ENCODE results near the gene SCAND1.
"Not testable (repeated sequence)": the region's sequence is repeated elsewhere in the genome, so short reads cannot be mapped to it uniquely, and the experiment has no call there.

The SCAND1 gene

DNA sequence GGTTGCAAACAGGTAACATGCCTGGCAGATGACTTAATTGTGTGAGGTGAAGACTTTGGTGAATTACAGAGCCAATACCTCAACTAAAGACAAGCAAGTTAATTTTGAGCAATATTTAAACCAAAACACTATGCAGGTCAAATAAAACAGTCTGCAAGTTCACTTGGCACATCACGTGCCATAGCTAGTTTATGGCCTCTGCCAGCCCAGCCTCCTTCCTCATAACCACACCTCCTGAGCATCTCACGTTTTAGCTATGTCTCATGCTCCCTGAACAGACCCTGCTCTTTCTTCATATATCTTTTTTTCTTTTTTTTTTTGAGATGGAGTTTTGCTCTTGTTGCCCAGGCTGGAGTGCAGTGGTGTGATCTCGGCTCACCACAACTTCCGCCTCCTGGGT is 9.6 kb upstream of the SCAND1 start:
- no peak for DNase-seq (ENCODE audit: low read depth in 2 of 3, low spot score in 2 of 3)

DNA sequence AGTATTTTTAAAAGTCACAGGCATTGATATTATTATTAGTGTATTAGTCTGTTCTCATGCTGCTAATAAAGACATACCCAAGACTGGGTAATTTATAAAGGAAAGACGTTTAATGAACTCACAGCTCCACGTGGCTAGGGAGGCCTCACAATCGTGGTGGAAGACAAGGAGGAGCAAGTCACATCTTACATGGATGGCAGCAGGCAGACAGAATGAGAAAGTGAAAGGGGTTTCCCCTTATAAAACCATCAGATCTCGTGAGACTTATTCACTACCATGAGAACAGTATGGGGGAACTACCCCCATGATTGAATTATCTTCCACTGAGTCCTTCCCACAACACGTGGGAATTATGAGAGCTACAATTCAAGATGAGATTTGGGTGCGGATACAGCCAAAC is 5.0 kb upstream of the SCAND1 start:
- not testable (repeated sequence) for DNase-seq (ENCODE audit: low read depth in 2 of 3, low spot score in 2 of 3)

DNA sequence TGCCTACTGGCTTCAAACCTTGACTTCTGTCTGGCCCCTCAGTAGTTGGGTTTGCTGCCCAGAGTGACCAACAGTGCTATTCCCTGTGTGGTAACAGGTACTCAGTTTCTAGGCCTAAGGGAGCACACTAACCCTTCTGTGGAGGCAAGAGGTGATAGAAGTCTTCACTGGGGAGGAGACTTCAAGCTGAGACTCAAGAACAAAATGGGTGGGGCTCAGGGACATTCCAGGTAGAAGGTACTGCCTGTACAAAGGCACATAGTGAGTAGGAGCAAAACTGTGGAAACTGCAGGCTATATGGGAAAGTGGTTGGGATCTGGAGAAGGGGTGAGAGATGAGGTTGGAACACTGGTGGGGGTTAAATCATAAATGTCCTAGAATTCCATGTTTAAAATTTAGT is 2.3 kb upstream of the SCAND1 start:
- DNase-seq (ENCODE audit: low read depth in 2 of 3, low spot score in 2 of 3), result no peak

DNA sequence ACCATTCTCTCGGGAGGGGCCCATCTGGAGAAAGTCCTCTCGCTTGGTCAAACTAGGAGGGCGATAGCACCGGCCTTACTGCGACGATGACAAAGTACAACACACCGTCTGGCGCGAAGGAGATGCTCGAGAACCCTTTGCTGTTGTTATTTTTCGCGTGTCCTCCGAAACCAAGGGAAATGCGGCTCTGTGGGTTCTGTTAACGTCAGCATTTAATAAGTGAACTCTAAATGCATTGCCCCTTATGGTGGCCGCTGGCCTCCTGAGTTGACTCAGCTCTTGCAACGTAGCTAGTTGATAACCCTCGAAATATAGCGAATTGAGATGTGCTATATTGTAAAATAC is 577 bp upstream of the SCAND1 start:
- no peak for DNase-seq (ENCODE audit: low read depth in 2 of 3, low spot score in 2 of 3)

DNA sequence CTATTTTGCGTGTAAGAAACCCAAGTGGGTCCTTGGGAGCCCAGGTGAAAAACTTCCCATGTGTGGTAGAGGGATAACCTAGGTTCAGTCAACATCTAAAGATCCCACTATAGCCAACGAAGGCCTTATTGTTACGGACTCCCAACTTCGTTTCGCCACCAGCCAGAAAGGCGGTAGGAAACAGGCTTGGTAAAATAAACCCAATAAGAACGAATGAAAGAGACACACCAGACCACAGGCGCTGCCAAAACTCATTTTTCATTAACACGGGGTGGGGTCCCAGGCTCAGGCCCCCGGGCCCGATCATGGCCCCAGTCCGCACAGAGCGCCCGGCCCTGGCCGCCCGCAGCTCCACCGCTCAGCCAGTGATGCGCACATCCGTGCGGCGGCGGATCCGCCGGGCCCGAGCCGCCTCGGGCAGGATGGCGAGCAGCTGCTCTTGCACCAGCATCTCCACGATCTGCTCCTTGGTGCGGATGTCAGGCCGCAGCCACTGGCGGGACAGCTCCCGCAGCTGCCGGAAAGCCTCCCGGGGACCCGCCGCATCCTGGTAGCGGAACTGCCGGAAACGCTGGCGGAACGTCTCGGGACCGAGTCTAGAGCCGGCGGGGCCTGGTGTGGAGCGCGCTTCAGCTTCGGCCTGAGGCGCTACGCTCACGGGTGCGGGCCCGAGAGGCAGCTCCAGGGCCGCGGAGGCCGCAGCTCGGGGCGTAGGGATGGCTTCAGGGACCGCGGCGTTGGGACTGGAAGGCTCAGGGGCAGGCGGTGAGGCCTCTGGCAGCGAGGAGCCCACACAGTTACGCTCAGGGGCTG is 709 bp downstream of the SCAND1 start:
- DNase-seq (ENCODE audit: low read depth in 2 of 3, low spot score in 2 of 3), result peak; percentile 42 to 50 (median 45)

DNA sequence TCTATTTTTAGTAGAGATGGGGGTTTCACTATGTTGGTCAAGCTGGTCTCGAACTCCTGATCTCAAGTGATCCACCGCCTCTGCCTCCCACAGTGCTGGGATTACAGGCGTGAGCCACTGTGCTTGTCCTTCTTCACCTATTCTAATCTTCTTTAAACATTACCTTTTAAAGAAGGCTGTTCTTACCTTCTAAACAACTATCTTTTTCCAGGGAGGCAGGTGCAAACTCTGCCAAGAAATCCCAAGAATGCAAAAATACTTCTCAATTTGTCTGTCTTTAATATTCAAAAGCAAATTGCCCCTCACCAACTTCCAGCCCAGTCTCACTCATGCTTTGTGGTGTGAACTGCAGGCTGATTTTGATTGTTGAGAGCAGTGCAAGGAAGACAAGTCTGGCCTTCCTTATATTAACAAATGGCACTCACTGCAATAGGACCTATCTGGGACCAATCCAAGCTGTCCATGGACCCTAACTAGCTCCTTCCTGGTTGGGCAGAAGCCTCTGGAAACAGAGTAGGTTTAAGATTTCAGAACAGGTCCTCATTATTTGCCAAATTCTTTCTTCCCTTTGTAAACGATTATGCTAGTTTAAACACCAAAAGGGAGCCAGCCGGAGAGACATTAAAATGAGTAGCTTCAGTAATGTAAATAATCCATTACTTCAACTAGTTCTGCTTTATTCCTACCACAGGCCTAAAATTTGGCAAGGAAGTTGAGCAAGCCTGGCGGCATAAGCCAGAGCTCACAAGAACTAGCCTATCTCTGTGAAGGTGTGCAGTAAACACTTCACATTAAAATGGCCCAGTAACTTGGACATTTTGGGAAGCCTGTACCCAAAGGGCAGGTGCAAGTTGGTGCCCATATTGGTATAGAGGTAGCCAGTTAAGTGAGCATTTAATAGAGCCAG is 1.6 kb downstream of the SCAND1 start:
- DNase-seq (ENCODE audit: low read depth in 2 of 3, low spot score in 2 of 3), result no peak

DNA sequence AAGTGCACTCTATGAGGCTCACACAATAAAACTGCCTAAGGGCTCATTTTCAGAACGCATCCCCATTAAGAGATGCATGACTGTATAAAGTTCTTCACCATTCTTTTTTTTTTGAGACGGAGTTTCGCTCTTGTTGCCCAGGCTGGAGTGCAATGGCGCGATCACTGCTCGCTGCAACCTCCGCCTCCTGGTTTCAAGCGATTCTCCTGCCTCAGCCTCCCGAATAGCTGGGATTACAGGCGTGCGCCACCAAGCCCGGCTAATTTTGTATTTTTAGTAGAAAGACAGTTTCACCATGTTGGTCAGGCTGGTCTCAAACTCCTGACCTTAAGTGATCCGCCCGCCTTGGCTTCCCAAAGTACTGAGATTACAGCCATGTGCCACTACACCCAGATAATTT is 2.2 kb downstream of the SCAND1 start:
- DNase-seq (ENCODE audit: low read depth in 2 of 3, low spot score in 2 of 3), result not testable (repeated sequence)

DNA sequence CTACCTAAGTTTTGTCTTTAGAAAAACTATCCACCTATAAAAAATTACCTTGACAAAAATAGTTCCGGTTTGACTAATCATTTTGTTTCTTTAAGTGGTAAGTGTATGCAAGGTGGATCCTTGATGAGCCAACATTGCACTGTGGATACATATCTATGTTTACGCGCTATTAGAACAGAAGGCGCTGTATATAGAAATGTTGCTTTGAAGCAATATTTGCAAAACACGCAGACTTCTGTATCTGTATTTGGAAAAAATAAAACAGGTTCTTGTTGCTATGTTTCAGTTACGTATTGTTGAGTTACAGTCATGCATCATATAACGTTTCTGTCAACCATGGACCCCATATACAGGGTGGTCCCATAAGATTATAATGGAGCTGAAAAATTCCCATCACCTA is 4.2 kb downstream of the SCAND1 start:
- DNase-seq (ENCODE audit: low read depth in 2 of 3, low spot score in 2 of 3), result no peak

DNA sequence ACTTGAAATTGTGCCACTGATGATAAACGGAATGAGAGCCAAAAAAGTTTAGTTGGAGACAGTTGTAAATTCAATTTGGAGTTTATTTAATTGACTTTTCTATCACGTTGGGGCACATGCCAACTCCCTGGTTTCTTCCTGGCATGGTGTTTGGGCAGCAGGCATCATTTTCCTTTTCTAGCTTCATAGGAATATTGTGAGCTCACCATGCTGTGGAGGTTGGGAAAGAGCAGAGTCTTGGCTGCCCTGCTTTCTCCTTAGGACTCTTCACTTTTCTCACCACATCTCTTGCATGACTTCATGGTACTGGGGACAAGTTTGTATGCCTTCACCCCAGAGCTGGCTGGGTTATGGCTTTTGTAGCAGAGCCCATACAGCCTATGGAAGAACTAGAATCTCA is 6.4 kb downstream of the SCAND1 start:
- DNase-seq (ENCODE audit: low read depth in 2 of 3, low spot score in 2 of 3), result no peak

DNA sequence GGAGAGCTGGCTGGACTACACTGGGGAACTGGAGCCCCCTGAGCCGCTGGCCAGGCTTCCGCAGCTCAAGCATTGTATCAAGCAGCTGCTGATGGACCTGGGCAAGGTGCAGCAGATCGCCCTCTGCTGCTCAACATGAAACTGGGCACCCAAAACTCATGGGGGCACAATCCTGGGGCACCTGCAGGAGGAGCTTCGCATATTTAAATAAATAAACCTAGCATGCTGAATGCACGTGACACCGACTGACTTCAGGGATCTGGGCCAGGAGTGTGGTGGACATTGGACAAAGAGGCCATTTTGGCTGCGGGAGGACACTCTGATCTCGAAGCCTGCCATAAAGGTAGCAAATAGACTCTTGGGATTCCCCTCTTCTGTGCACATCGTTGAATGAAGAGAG is 6.8 kb downstream of the SCAND1 start:
- no peak for DNase-seq (ENCODE audit: low read depth in 2 of 3, low spot score in 2 of 3)

DNA sequence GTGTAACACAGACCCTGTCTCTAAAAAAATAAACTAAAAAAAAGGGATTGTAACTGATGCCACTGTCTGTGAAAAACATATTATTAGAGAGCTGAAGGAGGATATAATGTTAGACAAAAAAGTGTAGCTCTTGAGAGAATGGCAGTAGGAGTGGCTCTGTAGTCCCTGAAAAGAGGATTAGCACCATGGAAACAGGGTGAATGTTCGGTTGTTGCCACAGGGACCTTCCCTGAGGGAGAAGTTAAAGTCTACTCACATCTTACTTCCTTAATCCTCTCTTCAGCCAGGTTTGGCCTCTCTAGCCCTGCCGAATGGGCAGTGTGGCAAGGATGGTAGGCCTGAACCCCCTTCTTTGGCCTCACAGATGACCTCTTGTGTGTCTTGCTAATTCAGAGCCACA is 12.1 kb downstream of the SCAND1 start:
- no peak for DNase-seq (ENCODE audit: low read depth in 2 of 3, low spot score in 2 of 3)

DNA sequence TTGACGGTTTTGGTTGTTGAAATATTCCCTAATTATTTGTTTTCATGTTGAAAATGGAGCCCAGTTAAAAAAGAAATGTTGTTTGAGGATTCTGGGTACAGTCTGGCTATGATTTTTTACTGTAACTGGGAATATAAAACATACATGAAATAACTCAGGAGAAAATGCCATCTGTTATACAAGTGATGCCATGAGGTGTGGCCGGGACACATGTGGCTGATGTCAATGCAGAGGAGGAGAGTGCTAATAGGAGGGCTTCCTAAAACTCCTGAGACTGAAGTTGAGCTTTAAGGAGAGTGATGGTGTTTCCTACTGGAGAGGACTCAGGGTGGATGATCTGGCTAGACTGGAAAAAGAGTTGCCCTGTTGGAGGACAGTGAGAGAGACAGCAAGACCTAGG is 12.7 kb downstream of the SCAND1 start:
- DNase-seq (ENCODE audit: low read depth in 2 of 3, low spot score in 2 of 3), result no peak

DNA sequence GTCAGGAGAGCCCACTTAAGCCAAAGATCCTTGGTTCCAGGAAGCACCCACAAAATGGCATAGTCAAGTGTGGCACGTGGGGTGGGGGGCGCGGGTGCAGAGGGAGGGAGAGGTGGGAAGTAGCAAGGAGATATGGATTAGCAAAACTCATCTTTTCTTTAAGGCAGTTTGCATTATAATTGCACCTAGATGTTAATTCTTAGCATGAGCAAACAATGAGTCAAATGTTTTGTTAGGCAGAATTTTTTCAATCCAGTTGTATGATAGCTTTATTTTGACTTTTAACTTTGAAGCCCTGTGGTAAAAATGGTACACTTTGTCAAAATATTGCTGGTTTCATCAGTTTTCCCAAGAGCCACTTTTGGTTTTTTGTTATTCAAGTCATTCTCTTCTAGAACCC is 15.0 kb downstream of the SCAND1 start:
- no peak for DNase-seq (ENCODE audit: low read depth in 2 of 3, low spot score in 2 of 3)

DNA sequence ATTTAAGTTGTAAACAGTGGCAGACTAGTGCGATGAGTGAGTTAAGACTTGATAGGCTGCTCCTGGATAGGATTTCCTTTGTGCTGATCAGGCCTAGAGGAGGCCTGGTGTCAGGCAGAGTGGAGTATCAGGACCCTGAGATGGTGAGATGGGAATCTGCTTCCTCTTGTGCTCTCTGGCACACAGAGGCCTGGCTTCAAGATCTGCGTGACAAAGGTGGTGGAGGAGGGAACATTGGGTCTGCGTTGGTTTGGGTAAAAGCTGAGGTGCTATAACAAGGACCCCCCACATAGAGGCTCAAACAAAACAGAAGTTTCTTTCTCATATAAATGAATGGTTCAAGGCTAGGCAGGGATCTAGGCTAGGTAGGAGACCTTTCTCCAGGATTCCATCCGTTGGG is 20.3 kb downstream of the SCAND1 start:
- DNase-seq (ENCODE audit: low read depth in 2 of 3, low spot score in 2 of 3), result no peak

DNA sequence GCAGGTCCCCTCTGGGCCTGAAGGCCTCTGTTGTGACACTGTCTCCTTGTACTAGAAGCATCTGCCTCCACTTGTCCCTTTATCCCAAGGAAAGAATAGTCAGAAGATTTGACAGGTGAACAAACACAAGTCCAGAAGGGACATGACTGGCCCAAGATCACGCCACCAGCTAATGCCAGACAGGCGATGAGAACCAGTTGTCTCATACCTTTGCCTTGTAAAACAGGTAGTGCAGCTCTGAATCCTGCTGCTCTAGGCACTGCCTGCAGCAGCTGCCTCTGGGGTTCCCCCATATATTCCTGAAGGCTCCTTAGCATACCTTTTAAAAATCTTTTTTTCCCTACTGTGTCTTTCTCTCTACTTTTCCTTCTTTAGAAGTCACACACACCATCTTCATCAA is 25.0 kb downstream of the SCAND1 start:
- no peak for DNase-seq (ENCODE audit: low read depth in 2 of 3, low spot score in 2 of 3)

DNA sequence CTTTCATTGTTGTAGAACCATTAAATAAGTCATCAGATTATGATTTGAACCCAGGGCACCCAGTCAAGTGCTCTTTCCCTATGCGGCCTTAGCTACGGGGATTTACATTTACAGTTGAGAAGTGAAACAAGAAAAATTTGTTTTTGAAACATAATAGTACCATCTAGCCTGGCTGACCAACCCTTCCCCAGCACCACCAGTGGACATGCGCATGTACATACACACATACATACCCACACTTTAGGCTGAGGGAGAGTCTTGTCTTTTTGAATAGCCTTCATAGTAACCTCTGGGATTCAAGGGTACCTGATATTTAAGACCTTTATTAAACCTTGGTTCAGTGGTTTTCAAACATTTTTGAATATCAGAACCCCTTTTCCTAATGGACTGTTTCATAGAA is 33.8 kb downstream of the SCAND1 start:
- DNase-seq (ENCODE audit: low read depth in 2 of 3, low spot score in 2 of 3), result no peak

DNA sequence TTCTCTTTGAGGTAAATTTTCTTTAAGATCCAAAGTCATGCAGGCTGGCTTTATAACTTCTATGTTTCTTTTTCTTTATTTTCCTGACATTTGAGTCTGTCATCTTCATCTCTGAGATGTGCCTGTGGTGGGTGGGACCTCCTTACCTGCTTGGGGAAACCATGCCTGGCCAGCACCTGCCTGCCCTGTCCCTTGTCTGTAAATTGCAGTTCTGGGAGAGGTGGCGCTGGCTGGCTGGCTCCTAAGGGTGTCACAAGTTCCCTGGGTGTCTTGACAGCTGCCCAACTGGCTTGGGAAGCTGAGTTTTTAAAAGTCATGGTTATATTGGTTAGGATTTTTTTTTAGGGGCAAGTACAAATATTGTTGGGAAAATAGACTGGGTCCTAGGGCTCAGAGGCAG is 36.3 kb downstream of the SCAND1 start:
- no peak for DNase-seq (ENCODE audit: low read depth in 2 of 3, low spot score in 2 of 3)

DNA sequence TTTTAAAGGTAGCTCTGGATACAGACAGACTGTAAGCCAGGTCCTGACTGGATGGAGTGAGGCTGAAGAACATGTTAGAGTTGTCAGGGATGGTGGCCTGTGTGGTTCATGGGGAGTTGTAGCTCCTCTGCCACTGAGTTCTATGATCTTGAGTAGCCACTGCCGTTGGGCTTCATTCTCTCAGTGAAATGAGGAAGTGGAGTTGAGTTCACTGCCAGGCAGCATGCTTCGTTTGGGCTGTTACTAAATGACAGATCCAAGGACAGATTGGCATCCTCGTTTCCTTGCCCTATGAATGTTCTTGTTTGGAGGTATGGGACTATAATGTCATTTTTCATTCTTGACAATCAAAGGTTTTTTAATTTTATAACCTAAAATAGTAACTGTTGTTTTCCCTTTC is 37.2 kb downstream of the SCAND1 start:
- no peak for DNase-seq (ENCODE audit: low read depth in 2 of 3, low spot score in 2 of 3)

DNA sequence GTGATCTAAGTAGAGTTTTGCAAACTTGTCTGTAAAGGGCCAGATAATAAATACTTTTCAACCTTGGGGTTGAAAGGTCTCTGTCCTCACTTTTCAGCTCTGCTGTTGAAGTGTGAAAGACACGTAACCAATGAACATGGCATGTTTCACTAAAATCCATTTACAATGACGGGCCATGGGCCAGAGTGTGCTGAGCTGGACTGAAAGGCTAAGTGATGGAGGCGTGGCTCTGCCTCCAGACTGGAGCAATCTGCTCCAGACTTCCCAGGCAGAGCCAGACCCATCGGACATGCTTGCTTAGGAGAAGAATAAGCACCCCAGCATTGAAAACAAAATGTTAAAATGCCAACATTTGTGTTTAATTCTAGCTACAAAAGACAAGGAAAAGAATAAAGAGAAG is 41.4 kb downstream of the SCAND1 start:
- DNase-seq (ENCODE audit: low read depth in 2 of 3, low spot score in 2 of 3), result no peak

DNA sequence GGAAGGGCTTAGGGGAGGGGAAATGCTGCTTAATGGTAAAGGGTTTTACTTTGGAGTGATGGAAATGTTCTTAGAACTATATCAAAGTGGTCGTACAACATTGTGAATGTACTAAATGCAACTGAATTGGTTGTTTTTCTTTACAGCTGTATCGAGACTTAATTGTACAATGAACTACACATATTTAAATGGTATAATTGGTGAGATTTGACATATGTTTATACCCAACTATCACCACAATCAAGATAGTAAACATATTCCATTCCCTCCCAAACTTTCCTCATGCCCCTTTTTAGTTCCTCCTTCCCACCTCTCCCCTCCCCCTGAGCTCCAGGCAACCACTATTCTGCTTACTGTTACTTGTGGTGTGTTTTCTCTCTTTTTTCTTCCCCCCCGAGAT is 44.0 kb downstream of the SCAND1 start:
- no peak for DNase-seq (ENCODE audit: low read depth in 2 of 3, low spot score in 2 of 3)

DNA sequence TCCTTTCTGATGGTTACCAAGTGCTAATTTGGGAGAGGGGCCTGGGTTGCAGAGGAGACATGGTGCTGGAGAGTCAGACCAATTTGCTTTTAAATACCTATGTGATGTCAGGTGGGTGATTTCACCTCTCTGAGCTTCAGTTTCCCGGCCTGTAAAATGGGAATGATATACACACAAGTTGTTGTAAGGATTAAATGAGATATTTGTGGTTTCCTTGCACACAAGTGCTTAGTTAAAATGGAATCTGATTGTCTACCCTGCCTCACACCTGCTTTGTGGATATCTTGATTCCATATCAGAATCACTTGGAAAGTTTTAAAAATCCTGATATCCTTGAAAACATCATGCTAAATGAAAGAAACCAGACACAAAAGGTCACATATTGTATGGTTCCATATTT is 44.5 kb downstream of the SCAND1 start:
- DNase-seq (ENCODE audit: low read depth in 2 of 3, low spot score in 2 of 3), result no peak

DNA sequence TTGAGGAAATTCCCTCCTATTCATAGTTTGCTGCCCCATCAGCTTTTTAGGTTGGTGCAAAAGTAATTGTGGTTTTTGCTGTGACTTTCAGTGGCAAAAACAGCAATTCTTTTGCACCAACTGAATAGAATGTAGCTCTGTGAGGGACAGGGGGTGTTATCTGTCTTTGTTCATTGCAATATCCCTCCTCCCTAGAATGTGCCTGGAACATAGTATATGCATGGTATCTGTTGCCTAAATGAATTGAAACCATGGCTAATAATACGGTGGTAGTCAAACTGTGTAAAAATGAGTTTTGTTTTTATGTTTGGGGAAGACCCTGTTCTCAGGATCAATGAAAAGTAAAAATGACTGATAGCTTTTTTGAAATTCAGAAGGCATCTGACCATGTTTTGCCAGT is 45.1 kb downstream of the SCAND1 start:
- DNase-seq (ENCODE audit: low read depth in 2 of 3, low spot score in 2 of 3), result no peak

DNA sequence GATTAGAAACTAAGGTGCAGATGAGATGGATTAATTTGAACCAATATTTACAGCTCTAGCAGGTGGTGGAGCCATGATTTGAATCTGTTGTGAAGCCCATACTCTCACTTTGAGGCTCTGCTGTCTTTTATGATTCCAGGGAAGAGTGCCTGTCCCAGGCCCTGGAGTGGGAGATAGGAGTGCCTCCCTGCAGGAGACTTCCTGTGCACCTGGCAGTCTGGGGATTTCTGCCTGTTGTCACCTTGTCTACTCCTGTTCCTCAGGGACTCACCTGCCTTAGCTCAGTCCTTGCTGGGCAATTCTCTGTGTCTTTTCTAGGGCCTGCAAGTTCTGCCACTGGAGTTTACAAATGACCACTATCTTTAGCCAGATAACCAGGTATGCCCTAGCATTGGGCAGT is 46.3 kb downstream of the SCAND1 start:
- no peak for DNase-seq (ENCODE audit: low read depth in 2 of 3, low spot score in 2 of 3)

Measured in activated CD8-positive, alpha-beta memory T cell treated with anti-CD3 and anti-CD28 coated beads for 48 hours (primary cell).